Lower leg skin (tissue), 3 donors: ENCODE data around the gene GALNT4.

Source experiments
- CTCF ChIP-seq, 3 donors: fragments of 450-650 bp; IDR thresholded peaks; one replicate each; pipeline ENCODE4 v1.5.1; 2016; ENCODE audit warnings: antibody characterized with exemption in 3 of 3, mild to moderate bottlenecking in 3 of 3, moderate library complexity in 2 of 3
- POLR2A ChIP-seq, 2 donors: fragments of 450-650 bp; IDR thresholded peaks; one replicate each; pipeline ENCODE4 v1.6.1; 2016 to 2017; ENCODE audit warnings: antibody characterized with exemption in 2 of 2, mild to moderate bottlenecking in 1 of 2, moderate library complexity in 1 of 2

- TF ChIP-seq CTCF (IDR thresholded peaks at IDR 0.05), result no peak
- TF ChIP-seq POLR2A (IDR thresholded peaks at IDR 0.05), result no peak
Measured at GRCh38 chr12:89516633-89517032, 8.0 kb downstream of the GALNT4 start.
